ENCODE results near the gene IL22RA2. TPM values are rescaled to one million over a fixed set of nuclear protein-coding genes. Genes with fewer than 3 reads are reported as not detected.

The IL22RA2 gene
- total RNA-seq, 4 donors from 2014 or later, result not detected

GRCh38 chr6:137197684-137198645 is 24.5 kb upstream of the IL22RA2 start:
- H3K9me3 ChIP-seq, result no peaks in the 10 kb centered on the region
- no peak overlapping the region for H3K27ac ChIP-seq (replicated peaks in 1 of 4)
- no peak for TF ChIP-seq POLR2A (IDR thresholded peaks at IDR 0.05; ENCODE audit: low read depth)
- no peak for TF ChIP-seq EP300 (IDR thresholded peaks at IDR 0.05)
- TF ChIP-seq POLR2AphosphoS5 (IDR thresholded peaks at IDR 0.05), result no peak
- no peak for TF ChIP-seq CTCF (IDR thresholded peaks at IDR 0.05)
- WGBS, result 95% methylated on average over 11 of the region's 11 CpGs
- intact Hi-C loops (cut with DNase I), result no loop called here
- H3K4me3 ChIP-seq, result no peak overlapping the region
- H3K27me3 ChIP-seq, result no peaks in the 10 kb centered on the region
- no peaks in the 10 kb centered on the region for H3K4me1 ChIP-seq
- peaks cover 20 to 59% (median 40%) of the 10 kb centered on the region in 4 donors for H3K36me3 ChIP-seq
- no peak for DNase-seq (ENCODE audit: extremely low spot score)

DNA sequence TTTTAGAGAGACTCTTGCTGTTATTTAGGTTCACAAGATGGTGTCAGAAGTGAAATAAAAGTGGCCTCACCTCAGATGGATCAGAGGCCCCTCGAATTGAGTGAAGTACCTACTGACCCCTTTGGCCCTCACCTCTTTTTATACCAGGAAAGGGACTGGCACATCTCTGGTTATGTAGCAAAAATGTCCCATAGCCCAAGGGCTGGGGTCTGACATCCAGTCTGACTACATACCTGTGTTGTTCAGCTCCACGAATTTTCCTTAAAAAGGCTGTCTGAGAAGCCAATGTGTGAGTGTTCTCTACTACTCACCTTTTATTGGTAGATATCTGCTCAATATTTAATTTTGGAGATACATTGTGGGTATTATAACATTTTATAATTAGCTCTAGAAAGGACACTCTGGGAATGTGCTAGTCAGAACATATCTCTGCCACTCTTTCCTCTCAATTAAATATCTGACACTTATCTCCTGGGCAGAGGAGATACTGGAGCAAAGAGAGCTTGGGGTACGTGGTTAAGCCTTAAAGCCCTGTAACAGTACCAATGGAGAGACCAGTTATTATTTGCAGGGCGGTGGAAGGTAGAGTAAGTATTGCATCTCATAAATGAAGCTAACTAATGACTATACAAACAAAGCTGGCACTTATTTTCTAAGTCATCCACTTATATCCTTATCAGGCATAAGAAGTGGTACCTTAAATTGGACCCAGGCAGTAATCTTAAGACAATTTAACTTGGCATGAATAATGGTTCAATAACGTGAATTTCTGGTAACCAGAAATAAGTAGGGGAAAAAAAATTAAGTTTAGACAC is 20.0 kb upstream of the IL22RA2 start:
- TF ChIP-seq CTCF (IDR thresholded peaks at IDR 0.05) (no peak), POLR2AphosphoS5 (IDR thresholded peaks at IDR 0.05) (no peak), EP300 (IDR thresholded peaks at IDR 0.05) (no peak), POLR2A (IDR thresholded peaks at IDR 0.05; ENCODE audit: low read depth) (no peak)
- Histone ChIP-seq H3K27ac (replicated peaks in 1 of 4) (no peak overlapping the region), H3K4me3 (no peak overlapping the region), H3K4me1 (peaks cover 0 to 12% (median 6%) of the 10 kb centered on the region in 4 donors), H3K9me3 (no peaks in the 10 kb centered on the region), H3K36me3 (peaks cover 5 to 17% (median 12%) of the 10 kb centered on the region in 4 donors), H3K27me3 (no peaks in the 10 kb centered on the region)
- intact Hi-C loops (cut with DNase I), result no loop called here
- no peak for DNase-seq (ENCODE audit: extremely low spot score)
- 84% methylated on average over 5 of the region's 5 CpGs for WGBS

DNA sequence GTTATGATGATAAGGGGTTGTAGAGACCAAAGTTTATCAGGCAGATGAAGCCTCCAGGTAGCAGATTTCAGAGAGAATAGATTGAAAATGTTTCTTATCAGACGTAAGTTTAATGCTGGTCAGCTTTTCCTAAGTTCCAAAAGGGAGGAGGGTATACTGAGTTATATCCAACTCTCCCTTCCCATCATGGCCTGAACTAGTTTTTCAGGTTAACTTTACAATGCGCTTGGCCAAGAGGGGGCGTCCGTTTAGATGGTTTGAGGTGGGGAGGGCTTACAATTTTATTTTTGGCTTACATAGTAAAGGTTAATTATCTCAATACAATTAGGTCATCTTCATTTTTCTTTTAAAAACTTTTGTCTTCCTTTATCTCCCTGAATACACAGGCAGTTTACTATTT is 19.4 kb upstream of the IL22RA2 start:
- H3K27me3 ChIP-seq, result no peaks in the 10 kb centered on the region
- peaks cover 0 to 12% (median 6%) of the 10 kb centered on the region in 4 donors for H3K4me1 ChIP-seq
- peaks cover 0 to 10% (median 6%) of the 10 kb centered on the region in 4 donors for H3K36me3 ChIP-seq
- no peak overlapping the region for H3K27ac ChIP-seq (replicated peaks in 1 of 4)
- no peak for DNase-seq (ENCODE audit: extremely low spot score)
- WGBS, result 84% methylated on average over 4 of the region's 4 CpGs
- no peak for TF ChIP-seq CTCF (IDR thresholded peaks at IDR 0.05)
- TF ChIP-seq POLR2A (IDR thresholded peaks at IDR 0.05; ENCODE audit: low read depth), result no peak
- TF ChIP-seq POLR2AphosphoS5 (IDR thresholded peaks at IDR 0.05), result no peak
- intact Hi-C loops (cut with DNase I), result no loop called here
- no peaks in the 10 kb centered on the region for H3K9me3 ChIP-seq
- no peak overlapping the region for H3K4me3 ChIP-seq

- no peak for TF ChIP-seq EP300 (IDR thresholded peaks at IDR 0.05)
- TF ChIP-seq CTCF (IDR thresholded peaks at IDR 0.05), result no peak
- no peak for TF ChIP-seq POLR2AphosphoS5 (IDR thresholded peaks at IDR 0.05)
- no peak for TF ChIP-seq POLR2A (IDR thresholded peaks at IDR 0.05; ENCODE audit: low read depth)
- Histone ChIP-seq H3K36me3 (no peaks in the 10 kb centered on the region), H3K27ac (replicated peaks in 1 of 4) (no peak overlapping the region), H3K4me3 (no peak overlapping the region), H3K27me3 (no peaks in the 10 kb centered on the region), H3K4me1 (peaks cover 0 to 12% (median 6%) of the 10 kb centered on the region in 4 donors), H3K9me3 (no peaks in the 10 kb centered on the region)
- DNase-seq (ENCODE audit: extremely low spot score), result no peak
- intact Hi-C loops (cut with DNase I), result no loop called here
- 62% methylated on average over 1 of the region's 1 CpG for WGBS
These were observed 18.2 kb upstream of the IL22RA2 start for GRCh38 chr6:137191670-137192069.
